HG02678 (cell line): ENCODE data around the gene HLCS.
"Not testable (repeated sequence)": the region's sequence is repeated elsewhere in the genome, so short reads cannot be mapped to it uniquely, and the experiment has no call there.

Experiments used
- ATAC-seq: cut with Tn5 transposase; IDR thresholded peaks from one replicate; pipeline ENCODE4 v1.9.1; 2021; ENCODE audit warnings: mild to moderate bottlenecking, moderate library complexity; ENCODE audit not compliant: unreplicated experiment

The HLCS gene

GRCh38 chr21:36959020-36959835 lies 7.2 kb downstream of the HLCS start:
- no peak for ATAC-seq

GRCh38 chr21:36955783-36956182 lies 10.7 kb downstream of the HLCS start:
- no peak for ATAC-seq

- ATAC-seq, result not testable (repeated sequence)
These were observed 14.1 kb downstream of the HLCS start for GRCh38 chr21:36952331-36952730.

GRCh38 chr21:36949171-36950141 lies 17.0 kb downstream of the HLCS start:
- ATAC-seq, result no peak

- ATAC-seq, result no peak
These were observed 17.8 kb downstream of the HLCS start for GRCh38 chr21:36948686-36949085.

GRCh38 chr21:36946949-36947356 lies 19.5 kb downstream of the HLCS start:
- no peak for ATAC-seq

GRCh38 chr21:36945496-36946138 lies 20.9 kb downstream of the HLCS start:
- no peak for ATAC-seq

GRCh38 chr21:36936361-36937135 lies 29.9 kb downstream of the HLCS start:
- no peak for ATAC-seq

- no peak for ATAC-seq
These were observed 31.5 kb downstream of the HLCS start for GRCh38 chr21:36934864-36935420.

GRCh38 chr21:36932161-36932816 lies 34.2 kb downstream of the HLCS start:
- no peak for ATAC-seq

- ATAC-seq, result no peak
These were observed 36.8 kb downstream of the HLCS start for GRCh38 chr21:36929622-36930021.

GRCh38 chr21:36928960-36929359 lies 37.5 kb downstream of the HLCS start:
- ATAC-seq, result no peak

GRCh38 chr21:36927719-36928117 lies 38.8 kb downstream of the HLCS start:
- ATAC-seq, result no peak

- no peak for ATAC-seq
These were observed 39.3 kb downstream of the HLCS start for GRCh38 chr21:36926989-36927718.

- no peak for ATAC-seq
These were observed 43.2 kb downstream of the HLCS start for GRCh38 chr21:36923270-36923669.

- no peak for ATAC-seq
These were observed 43.6 kb downstream of the HLCS start for GRCh38 chr21:36922861-36923260.

- no peak for ATAC-seq
These were observed 48.2 kb downstream of the HLCS start for GRCh38 chr21:36918291-36918690.

- no peak for ATAC-seq
These were observed 48.9 kb downstream of the HLCS start for GRCh38 chr21:36917471-36918158.
